Stomach smooth muscle (tissue), 2 donors: ENCODE results near the gene MS4A1.
"Not testable (repeated sequence)": the region's sequence is repeated elsewhere in the genome, so short reads cannot be mapped to it uniquely, and the experiment has no call there.

Experiments
- H3K27ac ChIP-seq: one replicate; pipeline ENCODE4 v1.7.0; 2013; ENCODE audit warnings: mild to moderate bottlenecking, low read length, inconsistent platforms
- H3K27me3 ChIP-seq, 2 donors: one replicate each; pipeline ENCODE4 v1.7.0; 2013; ENCODE audit warnings: low read length in 2 of 2; ENCODE audit not compliant: insufficient read depth in 2 of 2, control insufficient read depth in 1 of 2
- H3K36me3 ChIP-seq, 2 donors: one replicate each; pipeline ENCODE4 v1.7.0; 2013; ENCODE audit warnings: low read length in 2 of 2; ENCODE audit not compliant: control insufficient read depth in 2 of 2, insufficient read depth in 2 of 2
- H3K4me1 ChIP-seq: one replicate; pipeline ENCODE4 v1.7.0; 2013; ENCODE audit warnings: low read length; ENCODE audit not compliant: control insufficient read depth, insufficient read depth
- H3K4me3 ChIP-seq, 2 donors: one replicate each; pipeline ENCODE4 v1.7.0; 2013; ENCODE audit warnings: low read length in 2 of 2
- H3K9ac ChIP-seq, 2 donors: one replicate each; pipeline ENCODE4 v1.7.0; 2013; ENCODE audit warnings: low read length in 2 of 2, mild to moderate bottlenecking in 1 of 2
- H3K9me3 ChIP-seq, 2 donors: one replicate each; pipeline ENCODE4 v1.7.0; 2013; ENCODE audit warnings: low read length in 2 of 2; ENCODE audit not compliant: control insufficient read depth in 2 of 2
- donor health status: healthy.
- donor health status: Pancreatic carcinoma.

Gene MS4A1

DNA sequence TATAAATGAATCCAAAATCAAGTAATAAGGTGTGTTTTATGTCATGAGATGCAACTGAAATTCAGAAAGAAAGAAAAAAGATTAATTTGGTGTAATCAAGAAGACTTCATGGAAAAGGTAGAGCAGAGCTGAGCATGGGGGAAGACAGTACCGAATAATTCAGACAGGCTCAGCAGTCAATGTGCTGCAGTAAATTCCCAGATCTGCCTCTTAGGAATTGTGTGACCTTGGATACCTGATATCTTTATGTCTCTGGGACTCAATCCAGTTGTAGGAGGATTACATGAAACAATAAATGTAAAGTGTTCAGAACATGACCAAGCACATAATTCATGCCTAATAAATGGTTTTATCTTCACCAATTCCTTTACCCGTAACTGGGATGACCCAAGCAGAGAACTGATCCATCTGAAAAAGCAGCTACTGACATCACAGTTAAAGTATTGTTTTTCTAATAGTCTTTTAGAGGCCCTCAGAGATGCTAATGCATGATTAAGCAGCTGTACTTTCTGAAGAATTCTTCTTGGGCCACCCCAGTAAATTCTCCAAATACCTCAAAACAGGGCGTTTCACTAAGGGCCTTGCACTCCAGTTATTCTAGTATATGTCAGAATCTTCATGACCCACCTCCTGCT is 44.7 kb downstream of the MS4A1 start:
- H3K27ac ChIP-seq, result no peak overlapping the region
- peaks cover 0 to 3% of the 10 kb centered on the region in 2 donors for H3K9me3 ChIP-seq
- no peaks in the 10 kb centered on the region for H3K27me3 ChIP-seq
- no peak overlapping the region for H3K4me3 ChIP-seq
- no peaks in the 10 kb centered on the region for H3K36me3 ChIP-seq
- no peak overlapping the region for H3K9ac ChIP-seq
- H3K4me1 ChIP-seq, result no peaks in the 10 kb centered on the region

DNA sequence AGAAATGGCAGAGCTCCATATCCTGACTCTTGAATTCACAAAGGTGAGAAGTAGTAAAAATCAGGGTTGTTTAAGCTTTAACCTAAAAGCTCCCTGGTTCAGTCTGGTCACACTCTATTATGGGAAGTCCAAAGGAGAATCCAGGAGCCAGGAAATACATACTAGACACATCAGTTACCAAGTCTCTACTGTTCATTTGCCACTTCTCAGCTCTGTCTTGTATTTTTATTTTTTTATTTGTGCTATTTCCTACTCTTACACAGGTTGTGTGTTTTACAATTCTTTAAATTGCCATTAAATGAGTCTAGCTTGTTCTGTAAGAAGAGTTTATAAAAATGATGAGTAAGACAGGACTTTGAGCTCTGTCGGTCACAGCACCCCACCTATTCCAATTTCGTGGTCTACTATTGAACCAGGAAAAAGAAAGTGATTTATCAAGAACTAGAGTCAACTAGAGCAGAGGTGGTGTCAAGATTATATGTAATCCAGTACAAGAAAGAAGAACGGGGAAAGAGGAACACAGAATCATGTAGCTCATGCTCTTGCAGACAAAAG is 46.7 kb downstream of the MS4A1 start:
- no peak overlapping the region for H3K4me3 ChIP-seq
- H3K27ac ChIP-seq, result no peak overlapping the region
- no peaks in the 10 kb centered on the region for H3K36me3 ChIP-seq
- peaks cover 0 to 3% of the 10 kb centered on the region in 2 donors for H3K9me3 ChIP-seq
- no peaks in the 10 kb centered on the region for H3K27me3 ChIP-seq
- H3K9ac ChIP-seq, result no peak overlapping the region
- H3K4me1 ChIP-seq, result no peaks in the 10 kb centered on the region

DNA sequence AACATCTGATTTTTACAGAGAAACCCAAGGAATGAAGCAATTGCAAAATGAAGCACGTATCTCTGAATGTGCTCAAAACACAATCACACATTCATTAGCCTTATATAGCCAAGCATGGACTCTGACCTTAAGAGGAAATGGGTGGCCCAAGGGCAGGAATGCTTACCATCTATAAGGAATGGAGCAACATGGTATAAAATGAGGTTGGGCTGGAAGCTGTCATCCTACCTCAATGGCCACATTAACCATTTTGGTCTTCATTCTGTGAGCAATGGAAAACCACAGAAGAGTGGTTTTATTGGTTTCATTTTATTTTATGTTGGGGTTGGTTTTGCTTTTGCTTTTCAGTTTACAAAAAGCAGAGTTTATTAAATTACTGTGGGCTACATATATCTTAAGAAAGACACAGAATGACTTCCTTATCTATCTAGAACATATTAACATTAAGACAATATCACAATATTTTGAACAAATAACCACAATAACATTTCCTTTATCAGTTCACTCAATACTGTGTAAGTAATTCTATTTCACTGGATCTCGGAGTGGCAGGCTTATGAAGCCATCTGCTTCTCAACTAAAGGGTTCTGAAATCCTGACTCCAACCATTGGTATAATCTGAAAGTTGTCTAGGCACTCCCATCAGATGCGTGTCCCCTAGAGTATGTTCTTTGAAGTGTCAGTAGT is 48.7 kb downstream of the MS4A1 start:
- Histone ChIP-seq H3K4me3 (no peak overlapping the region), H3K27me3 (no peaks in the 10 kb centered on the region), H3K9ac (no peak overlapping the region), H3K4me1 (no peaks in the 10 kb centered on the region), H3K36me3 (no peaks in the 10 kb centered on the region), H3K9me3 (peaks cover 0 to 3% of the 10 kb centered on the region in 2 donors), H3K27ac (no peak overlapping the region)

DNA sequence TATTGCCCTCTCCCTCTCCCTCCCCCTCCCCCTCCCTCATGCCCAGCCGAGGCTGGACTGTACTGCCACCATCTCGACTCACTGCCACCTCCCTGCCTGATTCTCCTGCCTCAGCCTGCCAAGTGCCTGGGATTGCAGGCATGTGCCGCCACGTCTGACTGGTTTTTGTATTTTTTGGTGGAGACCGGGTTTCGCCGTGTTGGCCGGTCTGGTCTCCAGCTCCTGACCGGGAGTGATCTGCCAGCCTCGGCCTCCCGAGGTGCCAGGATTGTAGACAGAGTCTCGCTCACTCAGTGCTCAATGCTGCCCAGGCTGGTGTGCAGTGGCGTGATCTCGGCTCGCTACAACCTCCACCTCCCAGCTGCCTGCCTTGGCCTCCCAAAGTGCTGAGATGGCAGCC is 54.0 kb downstream of the MS4A1 start:
- H3K27me3 ChIP-seq, H3K27ac ChIP-seq, H3K9ac ChIP-seq, H3K36me3 ChIP-seq, H3K4me1 ChIP-seq, H3K9me3 ChIP-seq, H3K4me3 ChIP-seq: not testable (repeated sequence)

DNA sequence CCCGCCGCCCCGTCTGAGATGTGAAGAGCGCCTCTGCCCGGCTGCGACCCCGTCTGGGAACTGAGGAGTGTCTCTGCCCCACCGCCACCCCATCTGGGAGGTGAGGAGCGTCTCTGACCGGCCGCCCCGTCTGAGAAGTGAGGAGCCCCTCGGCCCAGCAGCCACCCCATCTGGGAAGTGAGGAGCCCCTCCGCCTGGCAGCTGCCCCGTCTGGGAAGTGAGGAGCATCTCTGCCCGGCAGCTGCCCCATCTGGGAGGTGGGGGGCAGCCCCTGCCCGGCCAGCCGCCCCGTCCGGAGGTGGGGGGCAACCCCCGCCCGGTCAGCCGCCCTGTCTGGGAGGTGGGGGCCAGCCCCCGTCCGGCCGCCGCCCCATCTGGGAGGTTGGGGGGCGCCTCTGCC is 54.6 kb downstream of the MS4A1 start:
- not testable (repeated sequence) for H3K4me3 ChIP-seq, H3K27me3 ChIP-seq, H3K27ac ChIP-seq, H3K9me3 ChIP-seq, H3K9ac ChIP-seq, H3K4me1 ChIP-seq, H3K36me3 ChIP-seq

DNA sequence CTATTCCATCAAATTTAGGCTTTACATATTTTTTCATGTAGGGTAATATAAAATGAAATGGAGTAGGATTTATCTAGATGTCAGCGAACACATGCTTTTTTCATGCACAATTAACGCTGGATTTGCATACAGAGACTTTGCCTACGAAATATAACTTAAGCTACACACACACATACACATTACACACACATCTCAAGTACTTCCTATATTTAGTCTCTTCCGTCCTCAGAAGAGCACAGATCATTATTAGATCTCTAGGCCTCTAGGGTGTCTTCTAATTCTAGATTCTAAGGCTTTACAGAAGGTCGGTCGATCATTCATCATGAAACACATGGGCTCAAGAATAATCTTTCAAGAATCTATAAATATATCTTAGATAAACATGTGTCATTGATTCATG is 55.7 kb downstream of the MS4A1 start:
- Histone ChIP-seq H3K4me3 (no peak overlapping the region), H3K36me3 (no peaks in the 10 kb centered on the region), H3K9ac (no peak overlapping the region), H3K4me1 (no peaks in the 10 kb centered on the region), H3K27me3 (no peaks in the 10 kb centered on the region), H3K9me3 (no peaks in the 10 kb centered on the region), H3K27ac (no peak overlapping the region)

DNA sequence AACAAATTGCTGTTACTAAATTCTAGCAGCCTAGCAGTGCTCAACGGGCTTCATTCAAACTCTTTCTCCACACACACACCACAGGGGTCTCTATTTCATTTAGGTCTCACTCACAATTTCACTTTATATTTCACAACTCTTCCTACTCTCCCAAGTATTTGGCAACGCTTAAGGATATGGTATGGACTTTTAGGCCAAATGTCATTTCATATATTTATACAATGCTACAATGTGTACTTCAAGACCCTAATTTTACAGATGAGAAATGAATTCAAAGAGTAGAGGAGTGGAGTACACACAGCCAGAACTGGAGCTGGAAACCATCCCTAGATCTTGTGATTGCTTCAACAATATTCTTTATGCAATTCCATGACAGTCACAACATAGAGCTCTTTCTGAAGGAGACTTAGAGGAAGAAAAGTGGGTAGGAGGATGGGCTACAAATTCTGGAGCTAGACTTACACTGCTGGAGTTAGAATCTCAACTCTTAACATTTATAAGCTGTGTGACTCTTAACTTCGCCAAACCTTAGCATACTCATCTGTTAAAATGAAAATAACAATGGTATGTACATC is 57.1 kb downstream of the MS4A1 start:
- H3K9me3 ChIP-seq, result no peaks in the 10 kb centered on the region
- H3K4me3 ChIP-seq, result no peak overlapping the region

DNA sequence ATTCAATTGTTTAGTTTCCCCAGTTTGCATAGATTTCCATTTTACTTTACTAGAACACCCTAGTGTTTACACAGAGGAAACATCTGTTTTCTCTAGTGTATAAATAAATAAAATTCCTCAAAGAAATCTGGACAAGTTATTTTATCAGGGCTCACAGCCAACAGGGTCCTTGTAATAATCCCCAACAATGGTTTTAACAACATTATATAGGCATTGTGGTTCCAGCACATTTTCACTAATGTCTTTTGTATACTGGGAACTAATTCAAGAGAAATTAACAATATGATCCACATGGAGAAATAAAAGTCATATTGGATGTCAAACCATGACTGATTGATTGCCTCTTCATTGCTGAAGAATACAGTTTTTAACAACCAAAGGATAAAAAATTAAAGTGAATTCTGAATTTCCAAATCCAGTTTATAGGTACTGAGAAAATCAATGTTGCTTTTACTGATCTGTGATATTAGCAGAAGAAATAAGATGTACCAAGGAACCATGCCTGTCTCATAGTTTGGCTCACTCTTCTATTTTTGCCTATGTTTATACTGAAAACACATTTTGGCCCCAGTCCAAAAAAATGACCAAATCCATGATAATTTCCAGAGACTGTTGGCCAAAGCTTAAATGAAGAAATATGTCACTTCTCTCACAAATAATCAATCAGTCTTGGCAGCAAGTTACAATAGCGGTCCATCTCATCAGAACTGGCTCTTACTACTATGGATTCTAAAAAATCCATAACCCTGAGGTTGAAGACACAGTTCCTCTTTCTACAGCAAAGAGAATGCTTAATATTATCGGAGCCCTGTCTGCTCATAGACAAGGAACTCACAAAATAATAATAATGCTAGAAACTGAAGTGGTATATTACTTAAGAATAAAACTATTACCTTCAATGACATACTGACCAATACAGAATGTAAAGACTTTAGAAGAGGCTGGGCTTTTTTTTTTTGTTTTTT is 58.1 kb downstream of the MS4A1 start:
- Histone ChIP-seq H3K4me3 (no peak overlapping the region), H3K9me3 (no peaks in the 10 kb centered on the region), H3K36me3 (no peaks in the 10 kb centered on the region), H3K27ac (no peak overlapping the region), H3K4me1 (no peaks in the 10 kb centered on the region), H3K27me3 (no peaks in the 10 kb centered on the region), H3K9ac (no peak overlapping the region)

More for the DNA sequence above, 57.1 kb downstream of the MS4A1 start:
- Histone ChIP-seq H3K4me1 (no peaks in the 10 kb centered on the region), H3K36me3 (no peaks in the 10 kb centered on the region), H3K9ac (no peak overlapping the region), H3K27me3 (no peaks in the 10 kb centered on the region), H3K27ac (no peak overlapping the region)

DNA sequence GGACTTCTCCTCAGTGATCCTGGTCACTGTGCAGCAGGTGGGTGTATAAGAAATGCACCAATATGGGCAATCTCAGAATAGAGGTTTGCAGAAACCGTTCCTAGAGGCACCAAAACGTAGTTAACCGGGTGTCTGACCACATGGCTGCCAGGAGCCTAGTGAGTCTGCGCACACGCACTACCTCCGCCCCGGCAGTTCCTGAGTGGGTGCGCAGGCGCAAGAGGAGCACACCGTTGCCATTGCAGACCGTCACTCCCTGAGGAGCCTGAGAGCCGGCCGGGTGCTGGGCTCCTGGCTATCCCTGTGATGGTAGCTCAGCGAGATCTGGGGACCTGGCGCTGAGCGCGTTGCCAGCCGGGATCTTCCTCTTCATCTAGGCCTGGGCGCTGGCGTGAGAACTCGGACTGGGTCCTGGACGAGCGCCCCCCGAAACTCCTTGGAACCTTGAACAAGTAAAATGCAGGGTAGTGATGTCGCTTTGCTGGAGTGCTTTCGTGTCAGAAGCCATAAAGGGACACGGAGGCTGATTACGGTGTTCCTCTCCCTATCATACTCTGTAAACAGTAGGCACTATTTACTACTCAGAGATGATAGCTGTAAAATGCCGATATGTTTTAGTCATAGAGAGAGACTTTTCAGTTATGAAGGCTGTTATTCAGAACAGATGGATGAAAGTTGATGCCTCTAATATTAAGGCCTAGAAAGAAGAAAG is 59.7 kb downstream of the MS4A1 start, which contains the start of gene MS4A13:
Gene MS4A13, plus strand, starts transcription at position 249 of the 712 bp plus-strand sequence. CDS start 2,692 bp downstream, outside the sequence.
- H3K9me3 ChIP-seq, result no peaks in the 10 kb centered on the region
- no peak within 1 kb of the TSS for H3K4me3 ChIP-seq
- no peaks in the 10 kb centered on the region for H3K36me3 ChIP-seq
- no peak within 1 kb of the TSS for H3K27ac ChIP-seq
- H3K27me3 ChIP-seq, result no peaks in the 10 kb centered on the region
- no peaks in the 10 kb centered on the region for H3K4me1 ChIP-seq
- no peak within 1 kb of the TSS for H3K9ac ChIP-seq
